GM13976 (cell line): ENCODE data around the gene PCBP2.

Source experiments
- DNase-seq: peaks from one replicate; pipeline ENCODE4 v3.0.0; 2012; ENCODE audit warnings: low spot score
- CTCF ChIP-seq: IDR thresholded peaks from 2 replicates; pipeline ENCODE4 v1.5.1; 2012; ENCODE audit warnings: borderline replicate concordance, mild to moderate bottlenecking; ENCODE audit not compliant: insufficient read depth; ENCODE audit errors: extremely low read depth, missing control alignments, control extremely low read depth
- in situ Hi-C: fragments of 300-500 bp; cut with MboI; formaldehyde crosslinking; loops from one replicate; pipeline ENCODE4 v1.12.0; 2022; ENCODE audit warnings: low sequenced_read_pairs, mixed read lengths, inconsistent platforms; ENCODE audit not compliant: unreplicated experiment

The PCBP2 gene

GRCh38 chr12:53461059-53461458, 9.2 kb downstream of the PCBP2 start:
- no peak for DNase-seq
- TF ChIP-seq CTCF = no peak
- in situ Hi-C loops = no loop called here

DNA sequence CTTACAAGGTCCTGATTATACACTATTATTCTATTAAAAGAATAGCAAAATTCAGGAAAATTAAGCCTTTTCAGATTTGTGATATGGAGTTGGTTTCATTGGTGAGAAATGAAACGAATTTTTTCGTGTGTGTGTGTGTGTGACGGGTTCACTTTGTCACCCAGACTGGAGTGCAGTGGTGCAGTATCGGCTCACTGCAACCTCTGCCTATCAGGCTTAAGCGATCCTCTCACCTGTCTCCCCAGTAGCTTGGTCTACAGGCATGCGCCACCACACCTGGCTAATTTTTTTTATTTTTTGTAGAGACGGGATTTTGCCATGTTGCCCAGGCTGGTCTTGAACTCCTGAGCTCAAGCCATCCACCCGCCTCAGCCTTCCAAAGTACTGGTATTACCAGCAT, 9.7 kb downstream of the PCBP2 start:
- in situ Hi-C loops = no loop called here
- DNase-seq = no peak
- no peak for TF ChIP-seq CTCF

DNA sequence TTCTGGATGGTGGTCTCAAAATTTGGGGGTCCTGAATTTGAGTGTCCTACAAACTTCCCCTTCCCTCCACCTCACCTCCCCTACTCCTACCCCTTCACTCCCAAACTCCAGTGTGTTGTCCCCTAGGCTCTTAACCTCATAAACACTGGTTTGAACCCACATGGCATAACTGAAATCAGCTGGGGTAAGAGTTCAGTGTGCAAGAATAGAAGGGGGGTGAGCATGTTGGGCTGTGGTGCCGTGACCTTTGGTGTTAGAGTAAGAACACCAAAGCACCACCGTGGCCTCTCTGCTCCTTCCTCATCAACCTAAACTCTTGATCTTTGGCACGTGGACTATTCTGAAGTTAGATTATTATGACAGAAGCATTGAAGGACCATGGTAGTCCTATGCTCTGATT, 11.0 kb downstream of the PCBP2 start:
- in situ Hi-C loops = no loop called here

DNA sequence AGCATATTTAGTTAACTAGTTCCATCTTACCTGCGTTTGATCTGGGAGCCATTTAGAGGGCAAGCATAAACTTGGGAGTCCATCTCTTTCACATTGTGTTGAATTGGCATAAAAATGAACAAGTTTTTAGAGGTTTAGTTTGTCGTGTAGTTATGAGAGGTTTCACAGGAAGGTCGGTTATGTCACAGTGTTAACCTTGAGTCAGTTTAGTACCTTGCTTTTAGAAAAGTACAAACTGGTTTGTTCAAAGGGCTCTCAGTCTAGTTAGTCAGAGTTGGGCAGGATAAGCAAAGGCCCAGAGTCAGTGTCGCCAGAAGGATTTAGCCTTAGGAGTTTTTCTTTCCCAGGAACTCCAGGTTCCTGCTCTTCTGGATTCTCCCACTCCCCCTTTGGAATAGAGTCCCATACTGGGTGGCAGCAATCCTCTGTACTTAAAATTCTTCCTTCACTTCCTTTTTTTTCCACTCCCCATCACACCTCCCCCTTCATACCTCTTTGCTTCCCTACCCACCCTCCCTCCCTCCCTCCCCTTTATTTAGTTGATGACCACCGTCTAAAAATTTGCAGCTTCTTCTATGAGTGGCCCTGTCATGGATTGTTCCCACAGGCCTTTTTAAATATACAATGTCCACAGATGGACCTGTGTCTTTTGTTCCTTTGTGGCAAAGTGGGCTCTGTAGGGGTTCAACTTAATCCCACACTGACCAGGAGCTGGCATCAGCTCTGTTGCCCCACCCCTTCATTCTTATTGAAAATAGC, 12.1 kb downstream of the PCBP2 start:
- DNase-seq = no peak
- no peak for TF ChIP-seq CTCF

More for the DNA sequence above, 11.0 kb downstream of the PCBP2 start:
- no peak for TF ChIP-seq CTCF
- DNase-seq = no peak

GRCh38 chr12:53464685-53465418, 12.9 kb downstream of the PCBP2 start:
- in situ Hi-C loops = no loop called here
- TF ChIP-seq CTCF = no peak
- no peak for DNase-seq

More for the DNA sequence above, 12.1 kb downstream of the PCBP2 start:
- in situ Hi-C loops = no loop called here

DNA sequence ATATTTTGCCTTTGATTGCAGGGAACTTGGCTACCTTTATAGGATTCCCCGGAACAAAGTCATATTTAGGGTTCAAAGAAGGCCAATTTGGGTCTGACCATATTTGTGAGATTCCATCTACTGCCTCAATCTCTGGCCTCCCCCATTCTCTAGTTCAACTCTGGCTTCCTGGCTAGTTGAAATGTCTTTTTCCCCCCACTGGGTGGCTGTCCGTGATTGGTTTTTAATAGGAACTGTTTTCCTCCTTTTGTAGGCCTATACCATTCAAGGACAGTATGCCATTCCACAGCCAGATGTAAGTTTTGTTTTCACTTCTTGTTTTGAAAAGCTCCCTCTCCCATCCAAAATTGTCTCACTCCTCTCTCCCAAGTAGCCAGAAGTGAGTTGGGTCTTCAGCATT, 13.8 kb downstream of the PCBP2 start:
- in situ Hi-C loops = no loop called here
- TF ChIP-seq CTCF = no peak
- DNase-seq = no peak
